HL-60 (cell line): ENCODE data around the gene CSF2RB.

ENCODE experiments used
- DNase-seq, 2 experiments: peaks; one replicate each; pipeline ENCODE4 v3.0.0-alpha.2; 2010 to 2020; ENCODE audit warnings: low read depth in 1 of 2, low spot score in 1 of 2
- H3K27ac ChIP-seq: fragments of 250-450 bp; sonication (Bioruptor Pico); replicated peaks from 2 replicates; pipeline ENCODE4 v1.5.1; 2020; ENCODE audit warnings: mild to moderate bottlenecking, moderate library complexity
- H3K27me3 ChIP-seq: fragments of 250-450 bp; sonication (Bioruptor Pico); 2 replicates; pipeline ENCODE4 v1.5.1; 2021; ENCODE audit warnings: mild to moderate bottlenecking, moderate library complexity; ENCODE audit not compliant: insufficient read depth, poor library complexity, severe bottlenecking
- H3K4me3 ChIP-seq: replicated peaks from 2 replicates; pipeline ENCODE4 v1.5.1; 2011; ENCODE audit warnings: mild to moderate bottlenecking, control low read depth, low read length; ENCODE audit not compliant: insufficient read depth
- GABPA ChIP-seq: IDR thresholded peaks from 2 replicates; pipeline ENCODE4 v1.6.1; 2012; ENCODE audit warnings: low read depth
- POLR2AphosphoS5 ChIP-seq: IDR thresholded peaks from 2 replicates; pipeline ENCODE4 v1.6.1; 2012; ENCODE audit warnings: low read depth
- SPI1 ChIP-seq: IDR thresholded peaks from 2 replicates; pipeline ENCODE4 v1.6.1; 2012; ENCODE audit warnings: low read depth, mild to moderate bottlenecking, borderline replicate concordance
- TF ChIP-seq, protein P1 (sequence below): IDR thresholded peaks from 2 replicates; pipeline ENCODE4 v1.6.1; 2012; ENCODE audit warnings: low read depth; ENCODE audit not compliant: insufficient replicate concordance
- TF ChIP-seq, protein P2 (sequence below): IDR thresholded peaks from one replicate; pipeline ENCODE4 v1.5.1; 2011; ENCODE audit warnings: low read length, control low read depth, inconsistent platforms; ENCODE audit not compliant: insufficient read depth

Gene CSF2RB

DNA sequence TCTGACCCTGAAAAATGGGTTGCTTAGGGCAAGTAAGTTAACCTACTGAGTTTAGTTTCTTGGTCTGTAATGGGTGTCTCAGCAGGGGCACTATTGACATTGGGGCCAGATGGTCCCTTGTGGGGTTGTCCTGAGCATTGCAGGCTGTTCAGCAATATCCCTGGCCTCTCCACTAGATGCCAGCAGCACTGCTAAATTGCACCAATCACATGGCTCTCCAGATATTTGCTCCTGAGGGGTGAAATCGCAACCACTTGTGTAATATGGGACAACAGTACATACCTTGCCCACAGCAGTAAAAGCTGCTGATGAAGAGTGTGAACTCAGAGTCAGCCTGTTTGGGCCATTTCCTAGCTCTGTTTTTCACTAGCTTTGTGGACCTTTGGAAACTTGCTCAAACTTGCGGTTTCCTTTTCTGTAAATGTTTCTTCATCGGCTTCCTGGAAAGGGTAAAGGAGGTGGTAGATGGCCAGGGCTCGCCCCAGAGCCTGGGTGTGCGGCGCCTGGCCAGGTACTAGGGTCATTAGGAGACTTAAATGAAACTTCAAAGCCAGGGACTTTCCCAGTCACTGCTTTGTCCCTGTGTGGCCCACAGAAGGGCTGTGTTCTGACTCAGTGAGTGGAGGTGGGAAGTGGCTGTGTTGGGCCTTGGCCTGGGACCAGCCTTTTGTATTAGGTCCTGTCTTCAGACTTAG lies 39.7 kb upstream of the CSF2RB start:
- H3K27me3 ChIP-seq = no peaks in the 10 kb centered on the region
- H3K27ac ChIP-seq = peak overlapping the region; percentile 61
- DNase-seq = peak; percentile 83 to 94
- H3K4me3 ChIP-seq = no peak overlapping the region
- TF ChIP-seq, protein P1, sequence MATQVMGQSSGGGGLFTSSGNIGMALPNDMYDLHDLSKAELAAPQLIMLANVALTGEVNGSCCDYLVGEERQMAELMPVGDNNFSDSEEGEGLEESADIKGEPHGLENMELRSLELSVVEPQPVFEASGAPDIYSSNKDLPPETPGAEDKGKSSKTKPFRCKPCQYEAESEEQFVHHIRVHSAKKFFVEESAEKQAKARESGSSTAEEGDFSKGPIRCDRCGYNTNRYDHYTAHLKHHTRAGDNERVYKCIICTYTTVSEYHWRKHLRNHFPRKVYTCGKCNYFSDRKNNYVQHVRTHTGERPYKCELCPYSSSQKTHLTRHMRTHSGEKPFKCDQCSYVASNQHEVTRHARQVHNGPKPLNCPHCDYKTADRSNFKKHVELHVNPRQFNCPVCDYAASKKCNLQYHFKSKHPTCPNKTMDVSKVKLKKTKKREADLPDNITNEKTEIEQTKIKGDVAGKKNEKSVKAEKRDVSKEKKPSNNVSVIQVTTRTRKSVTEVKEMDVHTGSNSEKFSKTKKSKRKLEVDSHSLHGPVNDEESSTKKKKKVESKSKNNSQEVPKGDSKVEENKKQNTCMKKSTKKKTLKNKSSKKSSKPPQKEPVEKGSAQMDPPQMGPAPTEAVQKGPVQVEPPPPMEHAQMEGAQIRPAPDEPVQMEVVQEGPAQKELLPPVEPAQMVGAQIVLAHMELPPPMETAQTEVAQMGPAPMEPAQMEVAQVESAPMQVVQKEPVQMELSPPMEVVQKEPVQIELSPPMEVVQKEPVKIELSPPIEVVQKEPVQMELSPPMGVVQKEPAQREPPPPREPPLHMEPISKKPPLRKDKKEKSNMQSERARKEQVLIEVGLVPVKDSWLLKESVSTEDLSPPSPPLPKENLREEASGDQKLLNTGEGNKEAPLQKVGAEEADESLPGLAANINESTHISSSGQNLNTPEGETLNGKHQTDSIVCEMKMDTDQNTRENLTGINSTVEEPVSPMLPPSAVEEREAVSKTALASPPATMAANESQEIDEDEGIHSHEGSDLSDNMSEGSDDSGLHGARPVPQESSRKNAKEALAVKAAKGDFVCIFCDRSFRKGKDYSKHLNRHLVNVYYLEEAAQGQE = no peak
- TF ChIP-seq, protein P2, sequence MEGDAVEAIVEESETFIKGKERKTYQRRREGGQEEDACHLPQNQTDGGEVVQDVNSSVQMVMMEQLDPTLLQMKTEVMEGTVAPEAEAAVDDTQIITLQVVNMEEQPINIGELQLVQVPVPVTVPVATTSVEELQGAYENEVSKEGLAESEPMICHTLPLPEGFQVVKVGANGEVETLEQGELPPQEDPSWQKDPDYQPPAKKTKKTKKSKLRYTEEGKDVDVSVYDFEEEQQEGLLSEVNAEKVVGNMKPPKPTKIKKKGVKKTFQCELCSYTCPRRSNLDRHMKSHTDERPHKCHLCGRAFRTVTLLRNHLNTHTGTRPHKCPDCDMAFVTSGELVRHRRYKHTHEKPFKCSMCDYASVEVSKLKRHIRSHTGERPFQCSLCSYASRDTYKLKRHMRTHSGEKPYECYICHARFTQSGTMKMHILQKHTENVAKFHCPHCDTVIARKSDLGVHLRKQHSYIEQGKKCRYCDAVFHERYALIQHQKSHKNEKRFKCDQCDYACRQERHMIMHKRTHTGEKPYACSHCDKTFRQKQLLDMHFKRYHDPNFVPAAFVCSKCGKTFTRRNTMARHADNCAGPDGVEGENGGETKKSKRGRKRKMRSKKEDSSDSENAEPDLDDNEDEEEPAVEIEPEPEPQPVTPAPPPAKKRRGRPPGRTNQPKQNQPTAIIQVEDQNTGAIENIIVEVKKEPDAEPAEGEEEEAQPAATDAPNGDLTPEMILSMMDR = peak; percentile 63
- no peak for TF ChIP-seq SPI1
- TF ChIP-seq GABPA = no peak
- TF ChIP-seq POLR2AphosphoS5 = peak; percentile 41; the same call in 1 of the 2 replicates

DNA sequence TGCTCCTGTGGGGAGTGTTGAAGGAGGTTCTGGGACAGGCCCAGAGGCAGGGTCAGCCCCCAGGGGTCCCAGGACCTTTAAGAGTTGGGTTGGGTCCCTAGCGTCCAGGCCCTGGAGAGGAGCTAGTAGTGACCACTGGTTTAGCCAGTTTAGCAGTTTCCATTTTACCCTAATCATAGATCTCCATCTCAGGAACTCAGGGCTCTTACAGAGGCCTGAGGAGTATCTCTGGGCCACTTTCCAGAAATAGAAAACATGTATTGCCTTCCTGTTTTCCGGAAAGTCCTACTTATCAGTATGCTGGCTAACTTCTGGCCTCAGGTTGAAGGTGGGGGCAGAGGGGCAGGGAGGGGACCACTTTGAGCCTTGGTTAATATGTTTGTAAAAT lies 39.1 kb upstream of the CSF2RB start:
- Histone ChIP-seq H3K27ac (peak overlapping the region; percentile 61), H3K27me3 (no peaks in the 10 kb centered on the region), H3K4me3 (no peak overlapping the region)
- no peak for DNase-seq
- TF ChIP-seq POLR2AphosphoS5 (no peak), GABPA (no peak), SPI1 (no peak)
- TF ChIP-seq, protein P2 = no peak
- TF ChIP-seq, protein P1 = no peak

DNA sequence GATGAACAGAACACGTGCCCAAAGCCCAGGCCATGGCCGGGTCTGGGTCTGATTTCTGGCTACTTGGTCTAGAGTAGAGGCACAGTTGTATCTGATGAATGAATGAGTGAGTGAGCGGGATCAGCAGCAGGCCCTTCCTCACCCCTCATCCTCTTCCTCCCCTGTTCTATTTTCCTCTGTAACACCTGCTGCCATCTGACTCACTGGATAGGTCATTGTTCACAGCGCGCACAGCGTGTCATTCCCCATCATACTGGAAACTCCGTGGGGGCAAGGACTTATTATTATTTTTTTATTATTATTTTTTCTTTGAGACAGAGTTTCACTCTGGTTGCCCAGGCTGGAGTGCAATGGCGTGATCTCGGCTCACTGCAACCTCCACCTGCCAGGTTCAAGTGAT lies 38.7 kb upstream of the CSF2RB start:
- peak overlapping the region; percentile 61 for H3K27ac ChIP-seq
- DNase-seq = no peak
- H3K27me3 ChIP-seq = no peaks in the 10 kb centered on the region
- TF ChIP-seq SPI1 = no peak
- TF ChIP-seq GABPA = no peak
- TF ChIP-seq, protein P1 = no peak
- TF ChIP-seq, protein P2 = no peak
- no peak for TF ChIP-seq POLR2AphosphoS5
- H3K4me3 ChIP-seq = no peak overlapping the region
